Right hindlimb (tissue), 1 donor: Measurements from ENCODE around the gene TBRG1.

Experiments used
- DNase-seq: peaks from one replicate; pipeline ENCODE4 v3.0.0-alpha.2; 2018

Gene TBRG1

GRCh38 chr11:124667601-124668000, 44.9 kb downstream of the TBRG1 start:
- no peak for DNase-seq

GRCh38 chr11:124669193-124669592, 46.5 kb downstream of the TBRG1 start:
- peak; percentile 29 for DNase-seq

GRCh38 chr11:124670732-124671131, 48.1 kb downstream of the TBRG1 start:
- DNase-seq = no peak

DNA sequence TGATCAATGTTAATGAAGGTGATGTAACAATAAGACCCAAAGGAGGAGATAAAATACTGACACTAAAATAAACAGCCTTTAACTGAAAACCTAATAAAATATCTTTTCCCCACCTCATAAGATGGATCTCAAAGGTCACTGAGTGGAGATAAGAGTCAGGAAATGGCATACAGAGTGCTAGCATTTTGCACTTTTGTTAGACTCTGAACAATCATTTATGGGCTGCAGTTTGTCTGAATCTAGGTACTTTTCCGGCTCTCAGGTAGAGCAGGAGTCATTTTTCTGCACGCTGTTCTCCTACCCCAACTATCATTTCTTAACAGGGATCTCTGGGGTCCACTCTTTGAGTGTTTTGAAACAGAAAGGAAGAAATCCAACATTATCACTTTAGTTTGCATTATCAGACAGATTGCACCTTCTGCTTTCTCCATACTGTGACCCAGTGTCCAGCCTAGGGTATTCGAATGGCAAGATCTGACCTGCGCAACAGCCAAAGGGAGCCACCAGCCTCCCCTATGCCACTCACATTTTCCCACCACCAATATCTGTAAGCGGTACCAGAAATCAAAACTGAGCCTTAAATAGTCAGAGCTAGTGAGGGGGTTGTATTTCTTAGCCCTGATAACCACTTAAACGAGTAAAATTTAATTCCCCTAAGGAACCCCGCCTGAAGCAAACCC, 50.0 kb downstream of the TBRG1 start:
- DNase-seq = no peak

DNA sequence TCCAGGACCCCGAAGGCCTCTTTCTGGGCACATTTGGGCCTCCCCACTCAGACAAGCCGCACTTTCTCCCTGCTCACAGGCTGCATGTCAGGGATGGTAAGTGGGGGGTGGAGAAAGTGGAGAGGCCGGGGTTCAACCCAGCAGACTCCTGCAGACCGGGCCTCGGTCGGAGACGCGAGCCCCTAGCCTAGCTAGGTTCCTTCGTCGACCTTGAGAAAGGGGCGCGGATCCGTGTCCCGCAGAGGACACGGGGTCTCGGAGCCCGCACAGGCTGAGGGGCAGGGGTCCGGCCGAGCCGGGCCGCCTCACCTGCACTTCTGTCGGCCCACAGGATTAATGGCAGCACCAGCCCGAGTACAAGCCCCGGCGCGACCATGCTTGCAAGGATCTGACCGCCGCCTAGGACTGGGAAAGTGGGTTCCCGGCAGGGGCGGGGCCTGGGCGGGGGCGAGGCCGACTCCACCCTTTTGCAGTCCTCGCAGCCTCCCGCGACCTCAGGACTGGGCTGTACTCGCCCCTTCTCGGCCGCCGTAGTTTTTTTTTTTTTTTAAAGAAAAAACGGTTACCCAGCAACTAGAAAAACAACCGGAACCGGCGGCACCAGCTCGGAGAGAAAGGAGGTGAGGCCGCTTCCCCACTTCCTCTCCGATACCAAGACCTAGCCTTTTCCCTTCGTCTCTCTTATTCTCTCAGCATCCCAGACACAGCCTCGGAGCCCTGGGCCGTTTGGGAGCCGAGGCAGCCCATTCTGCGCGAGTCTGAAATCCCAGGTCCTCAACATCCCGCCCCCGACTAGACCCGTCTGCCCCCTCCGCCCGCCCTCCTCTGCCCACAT, 50.9 kb downstream of the TBRG1 start, which contains the start of the genes SIAE and SPA17:
Gene SIAE, minus strand, starts transcription at position 407 of the 835 bp plus-strand sequence. Its CDS starts 31 bp downstream, at position 376.
Gene SPA17, plus strand, starts transcription at position 572 of the 835 bp plus-strand sequence. CDS start 1,361 bp downstream, outside the sequence.
- DNase-seq = peak; percentile 96

- DNase-seq = no peak
Observed at GRCh38 chr11:124674168-124674517, 51.5 kb downstream of the TBRG1 start.

DNA sequence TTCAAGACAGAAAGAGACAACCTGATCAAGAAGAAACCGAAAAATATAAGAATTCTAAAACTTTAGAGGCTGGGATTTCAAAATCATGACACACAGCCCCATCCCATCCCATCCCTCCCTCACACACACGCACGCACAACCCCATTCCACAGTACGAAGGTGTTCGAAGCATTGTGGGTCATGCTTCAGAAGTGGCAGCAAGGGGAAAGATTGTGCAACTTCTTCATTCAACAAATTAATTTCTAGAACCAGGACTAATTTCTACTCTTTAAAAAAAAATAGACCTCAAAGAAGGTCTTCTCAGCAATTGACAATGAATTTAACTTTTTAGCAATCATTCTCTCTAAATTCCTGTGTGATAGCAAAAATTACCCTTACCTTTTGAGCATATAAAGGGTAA, 51.9 kb downstream of the TBRG1 start:
- no peak for DNase-seq

DNA sequence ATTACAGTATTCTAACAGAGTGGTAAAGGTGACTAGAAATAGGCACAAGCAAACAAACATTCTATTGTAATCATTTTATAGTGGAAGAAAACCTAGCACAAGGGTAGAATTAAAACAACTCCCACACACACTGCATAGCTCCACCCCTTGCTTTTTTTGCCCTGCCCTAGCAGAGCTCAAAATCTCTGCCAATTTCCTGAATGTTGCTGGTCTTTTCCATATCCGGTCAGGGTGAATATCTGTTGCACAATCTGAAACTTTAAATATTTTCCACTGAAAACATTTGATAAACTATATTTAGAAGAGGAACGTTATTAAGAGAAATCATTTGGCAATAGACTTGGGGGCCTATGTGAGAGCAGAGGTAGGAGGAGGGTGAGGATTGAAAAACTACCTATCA, 53.7 kb downstream of the TBRG1 start:
- DNase-seq = no peak

- DNase-seq = no peak
Observed at GRCh38 chr11:124678416-124678815, 55.8 kb downstream of the TBRG1 start.

- DNase-seq = no peak
Observed at GRCh38 chr11:124681421-124681820, 58.8 kb downstream of the TBRG1 start.

DNA sequence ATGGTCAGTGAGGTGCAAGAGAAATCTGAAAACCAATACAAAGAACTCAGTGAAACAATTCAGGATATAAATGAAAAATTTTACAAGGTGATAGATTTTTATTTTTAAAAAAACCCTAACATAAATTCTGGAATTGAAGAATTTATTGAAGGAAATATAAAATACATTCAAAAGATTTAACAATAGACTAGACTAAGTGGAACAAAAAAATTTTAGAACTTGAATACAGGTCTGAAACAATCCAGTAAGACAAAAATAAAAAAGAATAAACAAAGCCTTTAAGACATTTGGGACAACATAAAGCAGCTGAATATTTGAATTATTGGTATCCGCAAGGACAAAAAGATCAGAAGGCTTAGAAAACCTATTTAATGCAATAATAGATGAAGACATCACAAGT, 59.8 kb downstream of the TBRG1 start:
- no peak for DNase-seq
